Activated CD8-positive, alpha-beta memory T cell treated with anti-CD3 and anti-CD28 coated beads for 4 hours (primary cell): Measurements from ENCODE around the gene SDE2.
A peak's percentile ranks its signal among the peaks of the same experiment; 100 is the strongest.
"Not testable (repeated sequence)": the region's sequence is repeated elsewhere in the genome, so short reads cannot be mapped to it uniquely, and the experiment has no call there.

Experiments
- DNase-seq, 2 donors: peaks; one replicate each; pipeline ENCODE4 v3.0.0-alpha.2; 2020; ENCODE audit warnings: low read depth in 2 of 2

The SDE2 gene

DNA sequence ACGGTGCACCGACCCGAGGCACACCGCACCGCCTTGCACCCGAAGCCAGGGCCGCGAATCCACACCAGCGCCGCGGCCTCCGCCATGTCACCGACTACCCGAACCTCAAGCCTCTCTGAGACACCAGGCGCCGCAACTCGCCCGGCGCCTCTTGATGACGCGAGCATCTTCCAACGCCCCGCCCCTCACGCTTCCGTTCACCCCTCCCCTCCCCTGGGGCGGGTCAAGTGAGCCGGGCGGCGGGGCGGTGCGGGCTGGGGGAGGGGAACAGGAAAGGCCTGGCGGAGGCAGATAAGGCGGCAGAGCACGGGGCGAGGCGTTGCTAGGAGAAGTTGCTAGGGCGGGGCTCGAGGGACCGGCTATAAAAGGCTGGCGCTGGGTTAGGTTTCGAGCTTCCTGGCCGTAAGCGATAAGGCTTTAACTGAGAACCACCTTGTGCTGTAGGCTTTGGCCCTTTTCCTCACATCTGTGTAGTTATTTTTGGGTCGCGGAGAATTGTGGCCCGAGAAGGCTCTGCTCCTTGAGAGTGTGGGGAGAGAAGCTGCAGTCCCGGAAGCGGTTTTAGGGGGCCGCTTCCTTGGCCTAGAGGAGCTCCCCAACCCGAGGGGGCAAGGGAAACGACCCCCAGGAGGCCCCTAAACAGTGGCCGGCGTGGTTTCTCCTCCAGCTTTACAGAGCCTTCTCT, at the start of gene SDE2:
Gene SDE2, minus strand, starts transcription at position 117 of the 685 bp plus-strand sequence. Its CDS starts 31 bp downstream, at position 86.
- peak; percentile 99 for DNase-seq

DNA sequence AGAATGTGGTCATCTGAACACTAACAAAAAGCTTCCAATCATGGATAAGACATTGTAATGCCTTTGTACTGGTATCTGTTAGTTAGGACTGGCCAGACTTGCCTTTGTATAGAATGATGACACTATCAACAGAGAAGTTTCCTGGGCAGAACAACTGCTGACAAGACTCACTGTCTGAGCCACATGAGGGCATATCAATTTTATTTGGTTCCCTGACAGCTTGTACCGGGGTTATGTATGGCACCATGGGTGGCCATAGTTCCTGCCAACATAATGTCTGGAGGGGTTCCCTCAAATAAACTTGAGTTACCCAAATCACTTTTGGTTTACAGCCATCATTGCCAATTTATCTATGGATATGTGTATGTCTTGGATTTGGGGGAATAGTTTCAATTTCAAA, 49.7 kb upstream of the SDE2 start:
- no peak for DNase-seq

DNA sequence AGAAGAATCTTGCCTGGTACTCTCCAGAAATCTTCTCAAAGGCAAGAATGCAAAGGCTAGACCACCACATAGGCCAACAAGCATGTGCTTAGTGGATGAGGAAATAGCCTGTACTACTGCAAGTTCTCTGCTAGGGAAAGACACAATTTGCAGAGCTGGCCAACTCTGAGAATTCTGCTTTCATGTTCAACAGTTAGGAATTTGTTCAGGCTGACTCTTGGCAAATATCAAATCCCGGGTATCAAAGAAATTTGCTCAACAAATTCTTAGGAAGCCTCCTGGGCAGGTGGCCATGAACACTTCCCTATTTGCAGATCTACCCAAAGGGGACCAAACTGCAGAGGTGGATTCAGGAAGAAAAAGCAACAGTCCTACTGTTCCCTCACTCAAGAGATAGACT, 48.4 kb upstream of the SDE2 start:
- no peak for DNase-seq

DNA sequence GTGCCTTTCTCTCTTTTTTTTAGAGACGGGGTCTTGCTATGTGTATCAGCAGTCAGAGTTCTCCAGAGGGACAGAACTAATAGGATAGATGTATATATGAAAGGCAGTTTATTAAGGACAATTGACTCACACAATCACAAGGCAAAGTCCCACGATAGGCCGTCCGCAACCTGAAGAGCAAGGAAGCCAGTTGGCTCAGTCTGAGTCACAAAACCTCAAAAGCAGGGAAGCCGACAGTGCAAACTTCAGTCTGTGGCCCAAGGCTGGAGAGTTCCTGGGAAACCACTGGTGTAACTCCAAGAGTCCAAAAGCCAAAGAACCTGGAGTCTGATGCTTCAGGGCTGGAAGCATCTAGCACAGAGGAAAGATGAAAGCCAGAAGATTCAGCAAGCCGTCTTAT, 47.1 kb upstream of the SDE2 start:
- DNase-seq, result no peak

DNA sequence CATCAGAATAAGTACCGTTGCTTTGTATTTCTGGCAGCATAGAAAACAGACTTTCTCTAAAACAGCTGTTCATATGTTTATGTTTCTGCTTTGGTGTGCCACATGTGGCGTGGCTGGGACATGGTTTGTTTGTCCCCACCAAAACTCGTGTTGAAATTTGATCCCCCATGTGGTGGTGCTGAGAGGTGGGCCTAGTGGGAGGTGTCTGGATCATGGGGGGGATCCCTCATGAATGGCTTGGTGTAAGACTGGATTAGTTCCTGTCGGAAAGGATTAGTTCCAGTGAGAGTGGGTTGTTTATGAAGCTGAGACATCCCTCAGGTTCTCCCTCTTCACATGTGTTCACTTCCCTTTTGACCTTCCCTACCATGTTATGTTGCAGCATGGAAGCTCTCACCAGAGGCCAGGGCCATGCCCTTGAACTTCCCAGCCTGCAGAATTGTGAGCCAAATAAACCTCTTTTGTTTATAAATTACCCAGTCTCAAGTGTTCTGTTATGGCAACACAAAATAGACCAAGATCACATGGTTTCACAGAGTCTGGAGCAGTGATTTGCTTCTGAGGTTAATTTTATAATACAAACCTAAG, 45.5 kb upstream of the SDE2 start:
- no peak for DNase-seq

DNA sequence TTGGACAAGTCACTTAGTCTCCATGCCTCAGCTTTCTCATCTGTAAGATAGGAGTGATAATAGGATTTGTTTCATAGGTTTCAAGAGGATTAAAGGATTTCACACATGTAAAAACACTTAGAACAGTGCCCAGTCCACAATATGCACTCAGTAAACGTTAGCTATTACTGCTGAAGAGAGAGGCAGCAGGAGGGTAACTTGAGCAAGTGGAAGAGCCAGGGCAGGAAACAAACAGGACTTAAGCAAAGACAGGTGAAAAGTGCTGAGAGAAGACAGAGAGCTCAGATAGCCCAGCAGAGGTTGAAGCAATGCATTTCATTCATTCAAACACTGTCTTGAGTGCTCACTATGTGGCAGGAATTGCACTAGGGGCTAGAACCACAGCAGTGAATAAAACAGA, 42.3 kb upstream of the SDE2 start:
- DNase-seq, result no peak

DNA sequence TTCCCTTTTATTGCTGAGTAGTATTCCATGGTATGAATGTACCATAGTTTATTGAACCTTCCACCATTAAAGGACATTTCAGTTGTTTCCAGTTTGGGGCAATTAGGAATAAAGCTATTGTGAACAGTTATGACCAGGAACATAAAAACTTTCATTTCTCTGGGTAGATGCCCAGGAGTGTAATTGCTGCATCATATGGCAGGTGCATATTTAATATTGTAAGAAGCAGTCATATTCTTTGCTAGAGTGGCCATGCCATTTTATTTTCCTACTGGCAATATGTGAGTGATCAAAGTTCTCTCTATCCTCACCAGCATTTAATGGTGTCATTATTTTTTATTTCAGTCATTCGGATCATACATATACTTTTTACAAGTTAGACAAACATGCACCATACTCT, 39.5 kb upstream of the SDE2 start:
- DNase-seq, result no peak

DNA sequence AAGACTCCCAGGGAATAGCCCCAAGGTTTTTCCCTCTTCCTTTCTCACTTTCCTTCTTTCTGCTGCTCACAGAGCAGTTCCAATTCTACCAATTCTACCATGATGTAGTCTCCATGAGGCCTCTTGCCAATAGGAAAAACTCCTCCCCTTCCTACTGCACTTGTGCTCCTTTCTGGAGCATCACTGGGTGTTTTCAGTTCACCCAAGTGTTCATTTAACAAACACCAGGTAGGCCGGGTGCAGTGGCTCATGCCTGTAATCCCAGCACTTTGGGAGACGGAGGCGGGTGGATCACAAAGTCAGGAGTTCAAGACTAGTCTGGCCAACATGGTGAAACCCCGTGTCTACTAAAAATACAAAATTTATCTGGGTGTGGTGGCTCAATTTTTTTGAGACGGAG, 36.8 kb upstream of the SDE2 start:
- no peak for DNase-seq

DNA sequence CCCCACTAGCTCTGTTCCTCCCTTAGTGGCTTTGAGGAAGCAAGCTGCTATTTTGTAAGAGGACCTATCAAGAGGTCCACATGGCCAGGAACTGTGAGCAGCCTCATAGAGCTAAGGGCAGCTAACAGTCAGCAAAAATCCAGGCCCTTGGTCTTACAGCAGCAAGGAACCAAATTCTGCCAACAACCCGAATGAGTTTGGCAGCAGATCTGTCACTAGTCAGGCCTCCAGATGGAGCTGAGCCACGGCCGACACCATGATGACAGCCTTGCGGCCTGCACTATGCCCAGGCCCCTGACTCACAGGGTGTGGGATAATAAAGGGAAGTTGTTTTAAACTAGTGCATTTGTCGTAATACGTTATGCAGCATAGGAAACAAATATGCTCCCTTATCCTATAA, 35.3 kb upstream of the SDE2 start:
- no peak for DNase-seq

DNA sequence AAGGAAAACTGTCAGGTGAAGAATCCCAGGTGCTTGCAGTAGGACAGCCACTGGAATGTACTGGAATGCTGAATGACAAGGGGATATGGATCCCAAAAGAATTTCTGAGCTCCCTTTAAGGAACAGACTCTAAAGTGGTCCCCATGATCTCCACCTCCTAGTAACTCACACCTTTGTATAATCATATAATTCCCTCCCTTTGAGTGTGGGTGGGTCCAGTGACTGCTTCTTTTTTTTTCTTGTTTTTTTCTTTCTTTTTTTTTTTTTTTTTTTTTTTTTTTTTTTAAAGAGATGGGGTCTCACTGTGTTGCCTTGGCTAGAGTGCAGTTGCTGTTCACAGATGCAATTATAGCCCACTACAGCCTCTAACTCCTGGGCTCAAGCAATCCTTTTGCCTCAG, 34.8 kb upstream of the SDE2 start:
- no peak for DNase-seq

DNA sequence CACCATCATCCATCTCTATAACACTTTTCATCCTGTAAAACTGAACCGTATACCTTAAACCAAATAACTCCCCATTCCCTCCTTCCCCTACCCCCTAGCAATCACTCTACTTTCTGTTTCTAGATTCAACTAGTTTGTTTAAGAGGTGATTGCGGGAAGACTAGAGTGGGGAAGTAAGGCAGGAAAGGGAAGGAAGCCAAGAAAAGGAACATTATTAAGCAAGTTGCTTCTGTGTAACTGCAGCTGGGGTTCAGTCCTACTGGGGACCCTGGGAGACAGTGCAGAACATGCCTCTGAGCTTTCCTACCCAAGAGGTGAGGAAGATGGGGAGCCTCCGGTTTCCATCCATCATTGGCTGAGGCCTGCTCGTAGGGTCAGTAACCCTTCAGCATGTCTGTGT, 34.4 kb upstream of the SDE2 start:
- no peak for DNase-seq

DNA sequence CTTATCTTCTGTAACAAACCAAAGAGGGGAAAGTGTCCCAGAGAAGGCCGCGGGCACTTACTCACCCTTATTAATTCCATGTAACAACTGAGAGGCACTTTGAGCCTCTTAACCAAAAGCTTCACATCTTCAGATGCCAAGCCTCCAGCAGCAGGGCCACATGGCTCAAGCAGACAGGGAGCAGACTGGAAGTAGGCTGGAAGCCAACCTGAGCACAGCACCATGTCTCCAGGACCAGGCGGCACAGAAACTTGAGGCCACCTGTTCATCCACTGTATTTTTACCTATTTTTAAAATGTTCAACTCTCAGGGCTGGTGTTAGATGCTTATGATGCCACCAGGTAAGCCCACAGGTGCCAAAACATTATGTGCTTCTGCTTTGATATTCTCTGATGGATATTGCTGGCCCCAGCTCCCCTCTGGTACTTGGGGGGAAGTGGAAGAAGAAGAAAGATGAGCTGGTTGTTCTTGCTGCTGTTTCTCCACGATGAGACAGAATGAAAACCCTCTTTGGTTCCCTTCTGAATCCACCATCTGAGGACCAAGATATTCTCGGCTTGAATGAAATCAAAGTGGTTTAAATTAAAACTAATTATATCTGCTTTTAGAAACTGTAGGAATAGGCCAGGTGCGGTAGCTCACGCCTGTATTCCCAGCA, 30.6 kb upstream of the SDE2 start:
- DNase-seq, result no peak

DNA sequence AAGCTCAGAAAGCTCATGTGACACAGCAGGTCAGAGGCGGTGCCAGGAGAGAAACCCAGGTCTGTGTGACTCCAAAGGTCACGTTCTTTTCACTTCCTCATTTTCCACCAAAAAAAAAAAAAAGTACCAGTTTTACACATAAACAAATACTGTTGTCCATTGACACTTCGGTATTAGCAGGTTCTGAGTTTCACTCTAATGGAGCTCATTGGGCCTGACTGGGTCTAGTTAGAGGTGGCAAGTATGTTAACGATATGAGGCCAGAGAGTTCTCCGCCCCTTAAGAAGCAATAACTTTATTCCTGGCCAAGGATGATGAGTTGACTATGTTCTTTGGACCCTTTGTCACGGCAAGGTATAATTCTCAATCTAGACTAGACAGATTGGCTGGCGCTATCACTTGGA, 30.0 kb upstream of the SDE2 start:
- no peak for DNase-seq

DNA sequence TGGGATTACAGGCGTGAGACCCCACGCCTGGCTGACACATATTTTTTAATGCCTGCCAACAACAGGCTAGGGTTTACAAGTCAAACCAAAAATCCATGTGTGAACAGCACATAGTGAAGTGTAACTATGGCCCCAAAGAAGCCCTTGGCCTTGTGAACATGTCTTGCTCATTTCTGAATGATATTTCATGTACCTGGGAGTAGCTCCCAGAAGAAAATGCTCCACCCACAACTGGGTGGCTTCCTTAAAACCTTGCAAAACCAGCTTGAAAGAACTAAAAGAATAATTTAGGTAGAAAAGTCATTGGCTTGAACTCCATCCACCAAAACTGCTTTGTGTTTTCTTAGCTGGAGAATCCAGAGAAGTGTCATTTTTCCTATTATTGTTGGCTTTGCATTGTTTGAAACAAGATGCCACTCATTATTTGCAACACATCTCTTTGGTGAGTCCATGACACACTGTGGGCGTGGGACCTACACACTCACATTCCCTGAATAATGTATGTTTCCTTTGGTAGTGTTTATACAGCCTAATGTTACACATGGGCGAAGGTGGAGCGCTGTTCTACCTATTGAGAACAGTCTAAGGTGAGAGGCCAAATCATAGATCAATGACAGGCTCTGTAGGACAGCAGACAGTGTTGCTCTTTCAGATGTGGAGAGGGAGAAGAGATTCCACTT, 28.5 kb upstream of the SDE2 start:
- no peak for DNase-seq

DNA sequence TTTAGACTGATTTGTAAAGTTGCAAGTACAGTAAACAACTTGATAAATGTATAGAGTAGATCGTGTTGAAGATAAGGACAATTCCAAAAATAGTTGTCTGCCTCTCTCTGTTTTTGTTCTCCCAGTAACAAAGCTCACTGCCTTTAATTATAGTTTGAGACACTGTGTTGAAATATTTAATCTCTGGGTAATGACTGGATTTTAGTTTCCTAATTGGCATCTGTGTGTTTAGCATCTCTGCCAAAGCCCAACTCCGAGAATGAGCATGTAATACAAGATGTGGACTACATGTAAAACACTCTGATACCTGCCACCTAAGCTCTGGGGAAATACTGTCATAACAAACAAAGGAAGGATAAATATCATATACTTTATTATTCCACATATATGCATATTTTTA, 27.7 kb upstream of the SDE2 start:
- no peak for DNase-seq

DNA sequence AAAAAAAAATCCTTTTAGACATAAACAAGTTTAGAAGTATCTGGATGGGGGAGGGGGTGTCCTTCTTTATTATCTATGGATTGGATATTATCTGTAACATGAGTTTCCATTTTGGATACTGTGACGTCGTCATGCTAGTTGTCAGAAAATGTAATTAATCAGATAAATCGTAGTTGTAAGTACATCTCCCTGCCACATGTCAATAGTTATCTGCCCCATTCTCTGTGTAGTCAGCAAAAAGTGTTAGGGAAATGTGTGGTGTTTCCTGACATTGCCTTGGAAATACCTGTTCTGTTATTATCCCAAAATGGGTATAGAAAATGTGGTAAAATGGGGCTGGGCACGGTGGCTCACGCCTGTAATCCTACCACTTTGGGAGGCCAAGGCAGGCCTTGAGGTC, 24.6 kb upstream of the SDE2 start:
- DNase-seq, result no peak

DNA sequence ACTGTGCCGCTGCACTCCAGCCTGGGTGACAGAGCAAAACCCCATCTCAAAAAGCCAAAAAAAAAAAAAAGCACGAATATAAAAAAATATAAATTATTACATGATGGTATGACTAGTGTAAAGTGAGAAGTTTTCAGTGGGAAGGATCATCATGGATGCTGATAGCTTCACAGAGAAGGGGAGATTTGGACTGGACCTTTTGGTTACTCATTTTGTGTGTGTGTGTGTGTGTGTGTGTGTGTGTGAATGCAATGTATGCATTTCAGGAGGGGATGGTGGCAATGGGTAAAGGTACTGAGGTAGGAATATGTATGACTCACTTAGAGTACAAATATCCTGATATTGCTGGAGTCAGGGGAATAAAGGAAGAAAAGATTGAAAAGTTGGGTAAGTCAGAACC, 22.7 kb upstream of the SDE2 start:
- DNase-seq, result no peak

DNA sequence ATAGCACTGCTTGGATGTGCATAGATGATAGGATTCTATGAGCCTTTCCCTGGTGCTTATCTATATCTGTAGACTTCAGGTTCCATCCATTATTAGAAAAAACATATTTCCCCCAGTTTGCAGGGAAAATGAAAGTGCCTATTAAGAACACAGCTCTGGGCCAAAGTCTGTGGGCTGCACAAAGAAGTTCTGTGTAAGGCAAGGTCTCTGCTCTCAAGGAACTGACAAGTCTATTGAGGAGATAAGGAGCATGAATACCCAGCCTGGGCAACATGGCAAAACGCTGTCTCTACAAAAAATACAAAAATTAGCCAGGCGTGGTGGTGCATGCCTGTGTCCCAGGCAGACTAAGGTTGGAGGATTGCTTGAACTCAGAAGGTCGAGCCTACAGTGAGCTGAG, 22.3 kb upstream of the SDE2 start:
- no peak for DNase-seq

DNA sequence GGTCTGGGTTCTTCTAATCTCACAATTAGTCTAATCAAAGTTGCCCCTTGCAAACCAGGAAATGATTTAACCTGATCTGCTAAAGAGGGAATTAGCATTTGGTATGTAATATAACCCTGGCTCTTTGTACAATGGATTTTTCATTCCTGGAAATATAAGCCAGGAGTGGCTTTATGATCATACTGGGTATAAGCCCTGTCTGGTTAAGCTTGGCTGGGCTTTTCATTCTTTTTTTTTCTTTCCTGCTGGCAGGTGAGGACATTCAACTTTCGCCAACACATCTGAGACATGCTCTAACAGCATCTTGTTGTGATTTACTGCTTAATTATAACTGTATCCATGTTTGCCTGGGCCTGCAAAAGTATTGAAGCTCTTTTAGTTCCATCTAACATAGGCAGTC, 20.4 kb upstream of the SDE2 start:
- DNase-seq, result no peak

DNA sequence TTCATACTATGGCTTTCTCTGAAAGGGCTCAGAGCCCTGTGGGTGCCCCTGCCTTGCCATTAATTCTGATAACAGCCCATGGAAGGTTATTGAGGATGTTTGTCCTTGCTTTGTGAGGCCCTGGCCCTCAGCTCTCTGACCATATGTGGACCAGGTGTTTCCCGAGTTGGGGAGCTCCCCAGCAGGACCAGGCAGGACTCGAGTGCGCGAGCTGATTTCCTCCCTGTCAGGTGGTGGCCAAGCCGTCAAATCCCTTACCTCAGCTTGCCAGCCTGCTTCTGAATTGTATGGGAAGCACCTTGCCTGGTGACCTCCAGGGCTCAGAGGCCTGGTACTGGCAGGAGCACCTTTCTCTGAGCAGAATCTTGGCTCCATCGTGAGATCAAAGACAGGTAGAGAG, 17.9 kb upstream of the SDE2 start:
- DNase-seq, result no peak

DNA sequence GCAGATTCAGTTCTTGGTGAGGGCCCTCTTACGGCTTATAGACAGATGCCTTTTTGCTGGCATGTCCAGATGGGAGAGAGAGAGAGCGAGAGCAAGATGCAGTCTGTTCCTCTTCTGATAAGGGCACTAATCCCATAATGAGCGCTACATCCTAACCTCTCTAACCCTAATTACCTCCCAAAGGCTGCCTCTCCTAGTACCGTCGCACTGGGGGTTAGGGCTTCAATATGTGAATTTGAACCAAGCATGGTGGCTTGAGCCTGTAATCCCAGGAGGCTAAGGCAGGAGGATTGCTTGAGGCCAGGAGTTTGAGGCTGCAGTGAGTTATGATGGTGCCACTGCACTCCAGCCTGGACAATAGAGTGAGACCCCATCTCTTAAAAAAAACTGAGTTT, 10.5 kb upstream of the SDE2 start:
- no peak for DNase-seq

DNA sequence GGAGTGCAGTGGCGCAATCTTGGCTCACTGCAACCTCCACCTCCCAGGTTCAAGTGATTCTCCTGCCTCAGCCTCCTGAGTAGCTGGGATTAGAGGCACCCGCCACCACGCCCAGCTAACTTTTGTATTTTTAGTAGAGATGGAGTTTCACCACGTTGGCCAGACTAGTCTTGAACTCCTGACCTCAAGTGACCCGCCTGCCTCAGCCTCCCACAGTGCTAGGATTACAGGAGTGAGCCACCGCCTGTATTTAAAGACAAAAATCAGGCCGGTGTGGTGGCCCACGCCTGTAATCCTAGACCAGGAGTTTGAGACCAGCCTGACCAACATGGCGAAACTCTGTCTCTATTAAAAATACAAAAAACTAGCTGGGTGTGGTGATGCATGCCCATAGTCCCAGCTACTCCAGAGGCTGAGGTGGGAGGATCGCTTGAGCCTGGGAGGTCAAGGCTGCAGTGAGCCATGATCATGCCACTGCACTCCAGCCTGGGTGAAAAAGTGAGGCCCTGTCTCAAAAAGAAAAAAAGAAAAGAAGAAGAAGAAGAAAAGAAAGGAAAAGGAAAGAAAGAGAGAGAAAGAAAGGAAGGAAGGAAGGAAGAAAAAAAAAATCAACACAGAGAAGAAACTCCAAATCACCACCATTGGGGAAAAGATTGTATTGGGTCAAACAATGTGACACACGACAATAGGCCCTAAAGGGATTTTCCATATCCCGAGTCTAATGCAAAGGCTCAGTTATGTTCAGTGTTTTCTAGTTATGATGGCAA, 8.2 kb upstream of the SDE2 start:
- DNase-seq, result not testable (repeated sequence)
